Fibroblast of mammary gland (primary cell): Measurements from ENCODE around the gene RTEL1.

Experiments
- DNase-seq: peaks from one replicate; pipeline ENCODE4 v3.0.0-alpha.2; 2010; ENCODE audit warnings: low read depth
- H3K4me3 ChIP-seq: 2 replicates; pipeline ENCODE4 v1.5.1; 2011; ENCODE audit warnings: low read depth, mild to moderate bottlenecking, low read length, moderate library complexity; ENCODE audit not compliant: control insufficient read depth
- CTCF ChIP-seq: conservative IDR thresholded peaks from 2 replicates; pipeline ENCODE4 v1.5.1; 2011; ENCODE audit warnings: low read depth, low read length, inconsistent platforms; ENCODE audit not compliant: control insufficient read depth, insufficient read depth

The RTEL1 gene

GRCh38 chr20:63660622-63661021, 2.5 kb downstream of the RTEL1 start:
- no peak for TF ChIP-seq CTCF
- no peak for DNase-seq
- no peak overlapping the region for H3K4me3 ChIP-seq

- no peak for TF ChIP-seq CTCF
- no peak for DNase-seq
- H3K4me3 ChIP-seq: no peak overlapping the region
Measured at GRCh38 chr20:63661108-63661507, 3.0 kb downstream of the RTEL1 start.

GRCh38 chr20:63661959-63662812, 4.1 kb downstream of the RTEL1 start:
- TF ChIP-seq CTCF: no peak
- DNase-seq: no peak
- H3K4me3 ChIP-seq: no peak overlapping the region

GRCh38 chr20:63662813-63663189, 4.7 kb downstream of the RTEL1 start:
- DNase-seq: no peak
- TF ChIP-seq CTCF: no peak
- no peak overlapping the region for H3K4me3 ChIP-seq

- no peak for DNase-seq
- TF ChIP-seq CTCF: no peak
- H3K4me3 ChIP-seq: no peak overlapping the region
Measured at GRCh38 chr20:63663332-63664066, 5.4 kb downstream of the RTEL1 start.

- TF ChIP-seq CTCF: no peak
- no peak overlapping the region for H3K4me3 ChIP-seq
- DNase-seq: no peak
Measured at GRCh38 chr20:63664143-63664851, 6.2 kb downstream of the RTEL1 start.
